Cardiac ventricle fibroblast (primary cell): ENCODE data around the gene HSD17B11. TPM values are rescaled to one million over a fixed set of nuclear protein-coding genes. Genes with fewer than 3 reads are reported as not detected.

Source experiments
- total RNA-seq: library from RNA; depleted of rRNA; stranded (reverse); fragments of >200 nt; gene quantifications from 2 replicates; pipeline ENCODE4 v1.2.3, GENCODE V29; 2015

Gene HSD17B11, protein sequence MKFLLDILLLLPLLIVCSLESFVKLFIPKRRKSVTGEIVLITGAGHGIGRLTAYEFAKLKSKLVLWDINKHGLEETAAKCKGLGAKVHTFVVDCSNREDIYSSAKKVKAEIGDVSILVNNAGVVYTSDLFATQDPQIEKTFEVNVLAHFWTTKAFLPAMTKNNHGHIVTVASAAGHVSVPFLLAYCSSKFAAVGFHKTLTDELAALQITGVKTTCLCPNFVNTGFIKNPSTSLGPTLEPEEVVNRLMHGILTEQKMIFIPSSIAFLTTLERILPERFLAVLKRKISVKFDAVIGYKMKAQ
- 29.8 and 49.3 TPM in 2 replicates for total RNA-seq

DNA sequence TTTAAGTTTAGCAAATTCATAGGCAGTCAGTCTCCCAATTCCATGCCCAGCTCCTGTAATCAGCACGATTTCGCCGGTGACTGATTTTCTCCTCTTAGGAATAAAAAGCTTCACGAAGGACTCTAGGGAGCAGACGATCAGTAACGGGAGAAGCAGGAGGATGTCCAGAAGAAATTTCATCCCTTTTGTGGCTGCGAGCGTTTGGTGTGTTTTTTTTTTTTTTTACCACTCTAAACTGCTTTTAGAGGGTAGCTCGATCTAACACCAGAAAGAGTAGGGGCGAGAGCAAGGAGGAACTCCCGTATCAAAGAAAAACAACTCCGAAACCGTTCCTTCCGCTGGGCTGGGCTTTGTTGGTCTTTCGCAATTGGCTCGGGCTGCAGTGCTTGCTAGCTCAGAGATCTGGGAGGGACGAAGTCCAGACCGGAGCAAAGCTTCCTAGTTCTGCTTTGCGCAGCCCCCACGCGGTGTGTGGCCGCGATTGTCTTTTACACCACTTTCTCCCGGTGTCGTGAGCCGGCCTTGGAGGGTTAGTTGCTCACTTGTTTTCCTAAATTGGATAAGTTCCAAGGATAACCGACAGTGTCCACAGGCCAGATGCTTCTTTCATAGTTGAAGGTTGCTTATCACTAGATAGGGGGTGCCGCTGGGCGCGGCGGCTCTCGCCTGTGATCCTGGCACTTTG, at the start of gene HSD17B11:
HSD17B11 (minus strand) TSS at position 298 of the 685 bp plus-strand sequence; CDS start at position 180, 118 bp downstream.

DNA sequence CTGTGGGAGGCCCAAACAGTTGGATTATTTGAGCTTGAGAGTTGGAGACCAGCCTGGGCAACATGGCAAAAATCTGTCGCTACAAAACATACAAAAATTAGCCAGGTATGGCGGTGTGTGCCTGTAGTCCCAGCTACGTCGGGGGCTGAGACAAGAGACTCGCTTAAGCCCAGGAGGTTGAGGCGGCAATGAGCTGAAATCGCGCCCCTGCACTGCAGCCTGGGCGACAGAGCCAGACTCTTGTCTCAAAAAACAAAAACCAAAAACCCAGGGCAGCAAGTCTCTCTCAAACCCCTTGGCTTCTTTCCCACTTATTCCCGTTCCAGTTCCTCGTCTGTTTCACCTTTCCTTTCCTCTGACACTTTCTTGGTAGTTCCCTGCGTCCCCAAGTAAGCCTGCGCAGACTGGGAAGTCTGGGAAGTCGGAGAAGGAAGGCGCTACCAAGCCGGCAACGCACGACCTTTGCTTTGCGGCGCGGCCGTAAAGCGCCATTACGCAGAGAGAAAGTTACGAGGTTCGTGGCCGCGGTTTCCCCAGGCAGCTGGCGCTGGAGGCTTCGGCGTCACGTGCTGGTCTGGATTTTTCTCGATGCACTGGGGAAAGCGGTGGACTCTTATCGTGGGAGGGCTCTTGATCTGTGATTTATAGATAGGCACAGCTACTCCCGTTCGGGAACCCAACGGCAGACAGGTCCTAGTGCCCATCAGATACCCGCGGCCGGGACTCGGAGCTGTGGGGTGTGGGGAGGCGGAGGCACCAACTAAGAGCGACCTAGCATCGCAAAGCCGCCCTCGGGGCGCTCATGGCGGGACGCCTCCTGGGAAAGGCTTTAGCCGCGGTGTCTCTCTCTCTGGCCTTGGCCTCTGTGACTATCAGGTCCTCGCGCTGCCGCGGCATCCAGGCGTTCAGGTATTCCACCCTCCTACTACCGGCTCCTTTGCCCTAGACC, 31.4 kb upstream of the HSD17B11 start, which contains the start of gene NUDT9:
NUDT9 (plus strand) TSS at position 470 of the 949 bp plus-strand sequence; CDS start at position 803, 333 bp downstream.

DNA sequence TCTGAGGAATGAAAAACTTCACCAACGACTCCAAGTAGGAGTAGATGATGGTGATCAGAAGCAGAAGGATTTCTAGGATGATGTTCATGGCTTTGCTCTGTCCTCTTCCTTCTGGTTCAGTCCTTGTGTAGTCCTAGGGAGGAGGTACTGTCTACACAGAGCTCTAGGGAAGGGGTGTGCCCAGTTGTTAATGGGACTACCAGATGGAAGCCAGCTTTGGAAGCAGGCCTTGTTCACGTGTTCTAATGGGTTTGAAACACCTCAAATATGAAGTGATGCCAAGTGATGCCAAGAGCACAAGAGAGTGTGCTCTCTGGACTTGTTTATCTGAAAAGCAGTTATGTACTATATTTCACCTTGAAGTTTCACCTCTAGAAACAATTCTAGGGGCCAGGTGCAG, 68.2 kb downstream of the HSD17B11 start, which contains the start of gene HSD17B13:
HSD17B13 (minus strand) TSS at position 129 of the 400 bp plus-strand sequence; CDS start at position 88, 41 bp downstream.

Other genes with a start within 250 kb of the HSD17B11 start
- gene KLHL8, start 170.6 kb downstream of the HSD17B11 start, total RNA-seq: 6.2 and 8.3 TPM in 2 replicates
- gene HSD17B13, start 68.3 kb downstream of the HSD17B11 start, total RNA-seq: not detected in 2 replicates
- gene NUDT9, start 31.4 kb upstream of the HSD17B11 start, total RNA-seq: 17.5 and 19.2 TPM in 2 replicates
- gene SPARCL1, start 138.2 kb upstream of the HSD17B11 start, total RNA-seq: 208 and 218 TPM in 2 replicates
- gene DSPP, start 217.3 kb upstream of the HSD17B11 start, total RNA-seq: not detected in 2 replicates